Hepatocyte (in vitro differentiated cells): Measurements from ENCODE around the gene SLC13A3. TPM values are rescaled to one million over a fixed set of nuclear protein-coding genes. Genes with fewer than 3 reads are reported as not detected.

Experiments
- DNase-seq: peaks from one replicate; pipeline ENCODE4 v3.0.0-alpha.2; 2016; ENCODE audit warnings: low spot score
- H2AFZ ChIP-seq: fragments of 200-600 bp; sonication (generic); 2 replicates; pipeline ENCODE4 v1.6.0; 2016; ENCODE audit warnings: antibody characterized with exemption, mild to moderate bottlenecking
- H3K27ac ChIP-seq: fragments of 200-600 bp; sonication (generic); 2 replicates; pipeline ENCODE4 v1.5.1; 2016; ENCODE audit warnings: mild to moderate bottlenecking
- H3K27me3 ChIP-seq: fragments of 200-600 bp; sonication (generic); 2 replicates; pipeline ENCODE4 v1.6.1; 2016
- H3K36me3 ChIP-seq: fragments of 200-600 bp; sonication (generic); replicated peaks from 2 replicates; pipeline ENCODE4 v1.5.1; 2016; ENCODE audit warnings: low read depth; ENCODE audit not compliant: insufficient read depth
- H3K4me1 ChIP-seq: fragments of 200-600 bp; sonication (generic); 2 replicates; pipeline ENCODE4 v1.5.1; 2016; ENCODE audit warnings: mild to moderate bottlenecking, moderate library complexity; ENCODE audit not compliant: insufficient read depth
- H3K4me2 ChIP-seq: fragments of 200-600 bp; sonication (generic); 2 replicates; pipeline ENCODE4 v1.6.0; 2016
- H3K4me3 ChIP-seq: fragments of 200-600 bp; sonication (generic); 2 replicates; pipeline ENCODE4 v1.5.1; 2016; ENCODE audit warnings: mild to moderate bottlenecking
- H3K79me2 ChIP-seq: fragments of 200-600 bp; sonication (generic); 2 replicates; pipeline ENCODE4 v1.6.0; 2017; ENCODE audit warnings: mild to moderate bottlenecking
- H3K9me2 ChIP-seq: fragments of 200-600 bp; sonication (generic); replicated peaks from 2 replicates; pipeline ENCODE4 v1.6.0; 2017; ENCODE audit warnings: mild to moderate bottlenecking; ENCODE audit not compliant: insufficient read depth
- H3K9me3 ChIP-seq: fragments of 200-600 bp; sonication (generic); 2 replicates; pipeline ENCODE4 v1.5.1; 2016; ENCODE audit warnings: low read depth, mild to moderate bottlenecking
- H4K20me1 ChIP-seq: fragments of 200-600 bp; sonication (generic); 2 replicates; pipeline ENCODE4 v1.6.0; 2016; ENCODE audit warnings: mild to moderate bottlenecking; ENCODE audit not compliant: insufficient read depth, poor library complexity, severe bottlenecking
- EZH2 ChIP-seq: fragments of 200-600 bp; sonication (generic); IDR thresholded peaks from 2 replicates; pipeline ENCODE4 v1.6.1; 2016; ENCODE audit warnings: antibody characterized with exemption, mild to moderate bottlenecking, borderline replicate concordance
- EZH2phosphoT487 ChIP-seq: fragments of 200-600 bp; sonication (generic); IDR thresholded peaks from one replicate; pipeline ENCODE4 v1.6.1; 2018; ENCODE audit warnings: antibody characterized with exemption, mild to moderate bottlenecking, low read depth, moderate library complexity; ENCODE audit not compliant: unreplicated experiment, severe bottlenecking
- WGBS: methylation state at CpG from one replicate; pipeline ENCODE4 v1.1.6; 2016; ENCODE audit warnings: low lambda C conversion rate; ENCODE audit errors: missing lambda C conversion rate; 5-methylcytosine and 5-hydroxymethylcytosine counted together
- polyA plus RNA-seq: library from polyadenylated mRNA; unstranded; fragments of >200 nt; fragmentation: Nextera tagmentation; extraction: Ambion mirVana; gene quantifications from 2 replicates; pipeline ENCODE4 v1.2.1, GENCODE V29; 2016
- total RNA-seq: library from RNA; depleted of rRNA; stranded (reverse); fragments of >200 nt; gene quantifications from 2 replicates; pipeline ENCODE4 v1.2.3, GENCODE V29; 2014
- TF ChIP-seq, protein P1 (sequence below): fragments of 200-600 bp; sonication (generic); IDR thresholded peaks from 2 replicates; pipeline ENCODE4 v1.5.1; 2016; ENCODE audit warnings: antibody characterized with exemption, mild to moderate bottlenecking; ENCODE audit not compliant: poor library complexity

The SLC13A3 gene
- total and polyA plus RNA-seq, 2 experiments from 2014 or later, result 1.8 to 9.4 TPM

DNA sequence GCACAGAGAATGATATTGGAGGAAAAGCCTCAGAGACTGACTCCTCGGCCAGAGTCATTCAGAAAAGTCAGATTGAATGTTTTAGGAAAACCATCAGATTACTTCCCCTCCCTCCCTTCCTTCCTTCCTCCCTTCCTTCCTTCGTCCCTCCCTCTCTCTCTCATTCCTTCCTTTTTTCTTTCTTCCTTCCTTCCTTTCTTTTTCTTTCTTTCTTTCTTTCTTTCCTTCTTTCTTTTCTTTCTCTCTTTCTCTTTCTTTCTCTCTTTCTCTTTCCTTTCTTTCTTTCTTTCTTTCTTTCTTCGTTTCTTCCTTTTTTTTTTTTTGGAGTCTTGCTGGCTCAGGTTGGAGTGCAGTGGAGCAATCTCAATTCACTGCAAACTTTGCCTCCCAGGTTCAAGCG, 108.2 kb downstream of the SLC13A3 start:
- Histone ChIP-seq H3K27ac (no peak overlapping the region), H2AFZ (no peak overlapping the region), H3K4me3 (no peak overlapping the region), H3K9me2 (no peaks in the 10 kb centered on the region), H3K36me3 (no peaks in the 10 kb centered on the region), H3K27me3 (peaks cover 8% of the 10 kb centered on the region), H4K20me1 (no peaks in the 10 kb centered on the region), H3K9me3 (no peaks in the 10 kb centered on the region), H3K4me1 (no peaks in the 10 kb centered on the region), H3K79me2 (no peaks in the 10 kb centered on the region), H3K4me2 (no peak overlapping the region)
- WGBS, result 71% methylated on average over 4 of the region's 4 CpGs
- no peak for DNase-seq
- TF ChIP-seq, protein P1, sequence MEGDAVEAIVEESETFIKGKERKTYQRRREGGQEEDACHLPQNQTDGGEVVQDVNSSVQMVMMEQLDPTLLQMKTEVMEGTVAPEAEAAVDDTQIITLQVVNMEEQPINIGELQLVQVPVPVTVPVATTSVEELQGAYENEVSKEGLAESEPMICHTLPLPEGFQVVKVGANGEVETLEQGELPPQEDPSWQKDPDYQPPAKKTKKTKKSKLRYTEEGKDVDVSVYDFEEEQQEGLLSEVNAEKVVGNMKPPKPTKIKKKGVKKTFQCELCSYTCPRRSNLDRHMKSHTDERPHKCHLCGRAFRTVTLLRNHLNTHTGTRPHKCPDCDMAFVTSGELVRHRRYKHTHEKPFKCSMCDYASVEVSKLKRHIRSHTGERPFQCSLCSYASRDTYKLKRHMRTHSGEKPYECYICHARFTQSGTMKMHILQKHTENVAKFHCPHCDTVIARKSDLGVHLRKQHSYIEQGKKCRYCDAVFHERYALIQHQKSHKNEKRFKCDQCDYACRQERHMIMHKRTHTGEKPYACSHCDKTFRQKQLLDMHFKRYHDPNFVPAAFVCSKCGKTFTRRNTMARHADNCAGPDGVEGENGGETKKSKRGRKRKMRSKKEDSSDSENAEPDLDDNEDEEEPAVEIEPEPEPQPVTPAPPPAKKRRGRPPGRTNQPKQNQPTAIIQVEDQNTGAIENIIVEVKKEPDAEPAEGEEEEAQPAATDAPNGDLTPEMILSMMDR, result no peak
- TF ChIP-seq EZH2 (no peak), EZH2phosphoT487 (no peak)

DNA sequence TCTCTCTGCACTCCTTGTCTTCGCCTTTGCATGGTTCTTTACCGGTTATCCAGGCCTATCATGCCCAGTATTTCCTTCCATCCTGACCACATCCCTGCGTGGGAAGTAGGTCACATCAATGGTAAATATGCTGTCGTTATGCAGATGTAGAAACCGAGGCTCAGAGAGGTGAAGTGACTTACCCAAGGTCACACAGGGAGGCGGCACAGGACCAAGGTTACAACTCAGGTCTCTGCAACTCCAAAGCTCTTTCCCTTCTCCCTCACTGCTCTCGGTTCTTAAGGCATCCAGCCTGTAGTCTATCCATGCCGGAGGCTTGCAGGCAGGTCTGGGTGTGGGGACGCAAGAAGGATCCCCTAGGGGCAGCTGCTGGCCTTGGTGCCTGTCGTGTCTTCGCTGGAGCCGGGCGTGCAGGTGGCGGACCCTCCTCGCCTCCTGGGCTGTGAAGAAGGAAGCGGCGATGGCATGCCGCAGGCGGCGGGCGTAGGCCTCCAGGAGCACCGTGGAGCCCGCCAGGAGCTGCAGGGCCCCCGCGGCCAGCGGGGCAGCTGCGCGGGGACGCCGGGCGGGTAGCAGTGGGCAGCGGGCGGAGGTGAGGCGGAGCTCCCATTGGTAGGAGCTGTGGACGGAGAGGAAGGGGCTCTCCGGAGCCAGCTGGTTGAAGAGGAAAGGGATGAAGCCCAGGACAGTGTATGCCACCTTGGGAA, 109.9 kb downstream of the SLC13A3 start:
- peaks cover 5% of the 10 kb centered on the region for H3K27me3 ChIP-seq
- TF ChIP-seq EZH2phosphoT487 (no peak), EZH2 (no peak)
- TF ChIP-seq, protein P1, result no peak

DNA sequence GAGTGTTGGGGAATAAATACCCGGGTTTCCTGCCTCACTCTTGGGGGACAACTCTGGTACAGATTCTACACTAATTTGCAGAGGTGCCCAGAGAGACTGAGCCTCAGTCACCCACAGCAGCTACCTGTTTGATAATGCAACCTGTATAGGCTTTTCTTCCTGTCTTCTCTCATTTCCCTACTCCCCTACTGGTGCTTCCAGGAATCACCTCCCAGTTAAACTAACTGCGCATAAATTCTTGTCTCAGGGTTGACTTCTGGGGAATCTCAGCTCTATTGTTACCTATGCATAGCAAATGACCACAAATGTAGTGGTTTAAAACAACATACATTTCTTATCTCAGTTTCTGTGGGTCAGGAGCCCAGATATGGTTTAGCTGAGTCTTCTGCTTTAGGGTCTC, 112.1 kb downstream of the SLC13A3 start:
- Histone ChIP-seq H3K4me1 (no peaks in the 10 kb centered on the region), H3K36me3 (no peaks in the 10 kb centered on the region), H3K27me3 (peaks cover 5% of the 10 kb centered on the region), H4K20me1 (no peaks in the 10 kb centered on the region), H3K79me2 (no peaks in the 10 kb centered on the region), H3K4me3 (no peak overlapping the region), H3K4me2 (no peak overlapping the region), H3K27ac (no peak overlapping the region), H3K9me2 (no peaks in the 10 kb centered on the region), H2AFZ (no peak overlapping the region), H3K9me3 (no peaks in the 10 kb centered on the region)
- TF ChIP-seq EZH2phosphoT487 (no peak), EZH2 (no peak)
- TF ChIP-seq, protein P1, result no peak
- 88% methylated on average over 2 of the region's 2 CpGs for WGBS
- DNase-seq, result no peak

More for the DNA sequence above, 109.9 kb downstream of the SLC13A3 start:
- Histone ChIP-seq H3K9me3 (no peaks in the 10 kb centered on the region), H3K9me2 (no peaks in the 10 kb centered on the region), H3K4me3 (no peak overlapping the region), H3K27ac (no peak overlapping the region), H3K4me2 (no peak overlapping the region), H3K36me3 (no peaks in the 10 kb centered on the region), H4K20me1 (no peaks in the 10 kb centered on the region), H2AFZ (no peak overlapping the region), H3K4me1 (no peaks in the 10 kb centered on the region), H3K79me2 (no peaks in the 10 kb centered on the region)
- 93% methylated on average over 30 of the region's 36 CpGs for WGBS
- DNase-seq, result no peak
